ENCODE data around the gene PLCD3.

- TF ChIP-seq RAD21 (IDR thresholded peaks at IDR 0.05; ENCODE audit: low read length) = no peak
- TF ChIP-seq CTCF (conservative IDR thresholded peaks at IDR 0.05; ENCODE audit: low read depth, low read length) = no peak
- TF ChIP-seq POLR2A (IDR thresholded peaks at IDR 0.05; ENCODE audit: low read depth, low read length) = no peak
- no peak for TF ChIP-seq ELK1 (IDR thresholded peaks at IDR 0.05; ENCODE audit: borderline replicate concordance, low read depth, low read length)
- TF ChIP-seq MAZ (IDR thresholded peaks at IDR 0.05; ENCODE audit: borderline replicate concordance, low read depth, low read length) = no peak
- TF ChIP-seq SMC3 (IDR thresholded peaks at IDR 0.05; ENCODE audit: low read depth, low read length) = no peak
- TF ChIP-seq MAFK (IDR thresholded peaks at IDR 0.05; ENCODE audit: low read depth, low read length) = no peak
- no peak for TF ChIP-seq USF2 (IDR thresholded peaks at IDR 0.05; ENCODE audit: low read depth, low read length)
- no peak for TF ChIP-seq CEBPB (IDR thresholded peaks at IDR 0.05; ENCODE audit: low read depth, low read length)
Observed at GRCh38 chr17:45104907-45105624, 27.2 kb downstream of the PLCD3 start.
